HG03521 (cell line): ENCODE measurements around the gene RAP1GAP2.
"Not testable (repeated sequence)": the region's sequence is repeated elsewhere in the genome, so short reads cannot be mapped to it uniquely, and the experiment has no call there.

Experiments used
- ATAC-seq: cut with Tn5 transposase; IDR thresholded peaks from one replicate; pipeline ENCODE4 v1.9.1; 2021; ENCODE audit warnings: mild to moderate bottlenecking, moderate library complexity; ENCODE audit not compliant: unreplicated experiment

RAP1GAP2 gene

GRCh38 chr17:2963332-2964027 is 167.2 kb downstream of the RAP1GAP2 start:
- no peak for ATAC-seq

DNA sequence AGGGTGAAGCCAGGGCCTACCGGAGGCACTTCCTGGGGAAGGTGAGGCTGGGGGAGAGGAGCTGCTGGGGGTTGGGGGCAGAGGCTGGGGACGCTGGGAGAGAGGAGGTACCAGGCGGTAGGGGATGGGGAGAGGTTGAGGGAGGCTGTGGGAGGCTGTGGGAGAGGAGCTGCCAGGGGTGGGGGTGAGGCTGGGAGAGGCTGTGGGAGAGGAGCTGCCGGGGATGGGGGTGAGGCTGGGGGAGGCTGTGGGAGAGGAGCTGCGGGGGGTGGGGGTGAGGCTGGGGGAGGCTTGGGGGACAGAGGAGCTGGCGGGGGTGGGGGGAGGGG is 167.8 kb downstream of the RAP1GAP2 start:
- ATAC-seq, result no peak

GRCh38 chr17:2964370-2964769 is 168.1 kb downstream of the RAP1GAP2 start:
- ATAC-seq, result no peak

DNA sequence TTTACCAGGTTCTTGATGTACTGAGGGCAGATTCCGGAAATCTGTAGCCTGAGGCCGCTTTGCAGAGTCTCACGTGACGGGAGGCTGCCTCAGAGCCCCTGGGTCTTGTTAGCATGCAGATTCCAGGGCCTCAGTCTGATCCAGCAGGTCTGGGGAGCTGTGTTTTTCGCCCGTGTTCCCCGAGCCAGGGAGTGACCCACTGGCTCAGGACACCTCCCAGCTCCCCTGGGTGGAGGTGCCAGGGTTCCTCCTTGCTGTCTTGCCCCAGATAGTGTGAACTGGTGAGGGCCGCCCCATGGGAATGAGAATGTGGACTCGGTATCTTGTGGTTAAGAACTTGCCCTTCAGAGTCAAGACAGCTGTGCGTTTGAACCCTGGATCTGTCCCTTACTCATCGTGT is 168.6 kb downstream of the RAP1GAP2 start:
- ATAC-seq, result no peak

DNA sequence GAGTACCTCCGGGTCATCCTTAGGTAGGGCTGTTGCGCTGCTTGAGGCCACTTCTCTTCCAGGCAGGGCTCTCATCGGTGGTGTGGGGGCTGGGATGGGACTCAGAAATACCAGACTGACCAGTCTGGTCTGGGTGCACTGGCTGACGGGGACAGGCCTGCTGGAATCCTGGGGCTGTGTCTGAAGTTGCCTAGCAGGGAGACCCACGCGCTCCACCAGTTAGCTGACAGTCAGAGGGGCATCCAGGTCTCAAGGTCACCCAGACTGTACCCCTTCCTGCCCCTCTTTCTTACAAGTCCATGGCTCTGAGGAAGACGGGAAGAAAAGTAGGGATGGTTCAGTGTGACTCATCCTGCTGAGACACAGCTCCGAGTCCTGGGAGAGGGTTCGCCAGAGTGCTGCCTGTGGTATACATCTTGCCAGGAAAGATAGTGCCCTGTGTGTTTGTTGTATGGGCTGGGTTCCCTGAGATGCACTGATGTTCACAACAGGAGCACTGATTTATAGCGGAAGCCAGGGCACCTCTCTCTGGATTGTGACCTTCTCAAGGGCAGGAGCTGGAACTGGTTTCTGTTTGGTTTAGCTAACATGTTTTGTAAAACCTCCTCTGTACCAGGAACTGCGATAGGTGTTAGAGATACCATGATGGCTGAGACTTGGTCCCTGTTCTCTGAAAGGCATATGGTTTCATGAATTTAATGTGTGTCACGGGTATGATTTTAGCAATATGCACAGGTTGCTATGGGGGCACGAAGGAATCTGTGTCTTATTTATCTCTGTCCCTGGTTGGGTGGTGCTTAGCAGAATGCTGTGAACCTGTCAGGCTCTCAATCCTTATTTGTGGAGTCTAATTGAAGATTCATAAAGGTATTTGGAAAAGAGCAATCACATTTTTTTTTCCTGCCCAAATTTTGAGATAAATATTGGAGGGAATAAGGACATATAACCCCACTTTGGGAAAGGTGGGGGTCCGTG is 169.7 kb downstream of the RAP1GAP2 start:
- no peak for ATAC-seq

DNA sequence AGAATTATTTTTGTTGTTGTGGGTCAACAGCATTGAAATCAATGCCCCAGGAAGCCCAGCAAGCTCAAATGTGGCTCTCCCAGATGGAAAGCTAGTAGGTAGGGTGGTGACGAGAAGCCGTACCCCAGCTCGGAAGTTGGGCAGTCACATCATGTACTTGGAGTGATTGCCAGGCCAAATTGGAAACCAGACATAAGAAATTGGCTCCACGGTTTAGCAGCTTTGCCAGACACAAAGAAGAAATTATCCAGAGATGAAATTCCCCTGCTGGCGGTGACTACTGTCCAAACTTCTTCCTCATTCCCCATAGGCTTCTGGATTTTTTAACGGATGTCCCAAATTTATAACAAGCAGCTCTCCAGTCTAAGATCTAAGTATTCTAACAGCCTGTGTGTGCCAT is 171.3 kb downstream of the RAP1GAP2 start:
- no peak for ATAC-seq

- no peak for ATAC-seq
Measured at GRCh38 chr17:2971851-2972250, 175.6 kb downstream of the RAP1GAP2 start.

GRCh38 chr17:2972749-2973148 is 176.5 kb downstream of the RAP1GAP2 start:
- ATAC-seq, result no peak

DNA sequence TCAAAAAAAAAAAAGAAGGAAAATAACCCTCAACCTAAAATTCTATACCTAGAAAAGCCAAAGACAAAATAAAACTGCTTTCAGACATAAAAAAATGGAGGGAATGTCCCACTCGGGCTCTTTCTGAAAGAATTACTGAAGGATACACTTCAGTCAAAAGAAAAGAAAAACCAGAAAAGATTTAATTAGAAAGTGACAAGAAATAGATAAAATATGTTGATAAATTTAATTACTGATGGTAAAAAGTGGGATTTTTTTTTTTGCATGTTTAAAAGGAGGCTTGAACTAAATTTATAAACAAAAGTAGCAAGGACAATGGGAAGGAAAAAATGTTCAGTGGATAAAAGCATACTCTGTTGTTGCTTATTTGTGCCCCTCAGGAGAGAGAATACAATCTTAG is 178.1 kb downstream of the RAP1GAP2 start:
- no peak for ATAC-seq

DNA sequence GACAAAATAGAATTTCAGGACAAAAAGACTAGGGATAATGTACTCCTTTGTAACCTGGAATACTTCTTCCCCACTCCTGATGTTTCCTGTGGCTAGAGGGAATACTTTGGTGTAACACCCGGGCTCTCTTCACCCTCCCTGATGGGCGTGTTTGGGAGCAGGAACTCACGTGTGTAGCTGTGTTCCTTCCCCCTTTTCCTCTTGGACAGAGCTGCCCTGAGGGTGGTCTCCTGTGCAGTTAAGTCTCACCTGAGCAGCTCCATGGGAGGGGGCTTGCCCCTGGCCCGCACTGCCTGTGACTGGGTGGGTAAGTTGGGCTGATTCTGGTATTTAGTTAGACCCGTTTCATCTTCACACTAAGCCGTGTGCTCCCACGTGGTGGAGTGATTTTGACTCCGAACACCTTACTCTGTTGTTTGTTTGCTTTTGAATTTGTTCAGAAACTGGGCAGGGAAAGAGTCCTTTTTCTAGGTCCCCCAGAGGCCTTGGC is 179.3 kb downstream of the RAP1GAP2 start:
- no peak for ATAC-seq

GRCh38 chr17:2977157-2977556 is 180.9 kb downstream of the RAP1GAP2 start:
- ATAC-seq, result no peak

DNA sequence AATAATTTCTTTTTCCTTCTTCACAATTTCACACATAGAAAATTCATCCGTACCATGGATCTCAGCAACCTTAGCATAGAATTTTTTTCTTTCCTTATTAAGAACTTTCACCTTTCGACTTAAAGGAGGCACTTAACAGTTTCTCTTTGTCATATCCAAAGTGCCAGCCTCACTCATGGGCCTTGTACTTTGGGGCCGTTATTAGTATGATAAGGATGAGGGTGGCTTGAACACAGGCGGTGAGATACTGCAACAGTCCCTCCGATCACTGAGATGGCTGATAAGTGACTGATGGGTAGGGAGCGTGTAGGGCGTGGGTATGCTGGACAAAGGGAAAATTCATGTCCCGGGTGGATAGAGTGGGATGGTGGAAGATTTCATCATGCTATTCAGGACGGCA is 181.9 kb downstream of the RAP1GAP2 start:
- no peak for ATAC-seq

DNA sequence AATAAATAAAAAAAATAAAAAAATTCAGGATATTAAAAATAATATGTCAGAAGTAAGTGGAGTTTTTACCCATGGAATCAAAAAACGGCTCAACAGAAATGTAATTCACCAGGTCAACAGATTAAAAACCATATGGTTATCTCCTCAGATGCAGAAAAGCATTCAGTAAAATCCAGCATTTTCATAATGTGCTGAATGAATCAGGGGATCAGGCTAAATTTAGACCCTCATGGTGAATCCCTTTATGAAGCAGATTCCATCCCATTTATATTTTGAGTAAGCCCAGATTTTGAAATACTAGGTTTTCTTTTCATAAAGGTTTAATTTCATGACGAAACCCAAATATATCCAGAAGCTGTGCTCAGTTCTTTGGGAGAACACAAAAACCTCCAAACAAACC is 182.8 kb downstream of the RAP1GAP2 start:
- no peak for ATAC-seq

DNA sequence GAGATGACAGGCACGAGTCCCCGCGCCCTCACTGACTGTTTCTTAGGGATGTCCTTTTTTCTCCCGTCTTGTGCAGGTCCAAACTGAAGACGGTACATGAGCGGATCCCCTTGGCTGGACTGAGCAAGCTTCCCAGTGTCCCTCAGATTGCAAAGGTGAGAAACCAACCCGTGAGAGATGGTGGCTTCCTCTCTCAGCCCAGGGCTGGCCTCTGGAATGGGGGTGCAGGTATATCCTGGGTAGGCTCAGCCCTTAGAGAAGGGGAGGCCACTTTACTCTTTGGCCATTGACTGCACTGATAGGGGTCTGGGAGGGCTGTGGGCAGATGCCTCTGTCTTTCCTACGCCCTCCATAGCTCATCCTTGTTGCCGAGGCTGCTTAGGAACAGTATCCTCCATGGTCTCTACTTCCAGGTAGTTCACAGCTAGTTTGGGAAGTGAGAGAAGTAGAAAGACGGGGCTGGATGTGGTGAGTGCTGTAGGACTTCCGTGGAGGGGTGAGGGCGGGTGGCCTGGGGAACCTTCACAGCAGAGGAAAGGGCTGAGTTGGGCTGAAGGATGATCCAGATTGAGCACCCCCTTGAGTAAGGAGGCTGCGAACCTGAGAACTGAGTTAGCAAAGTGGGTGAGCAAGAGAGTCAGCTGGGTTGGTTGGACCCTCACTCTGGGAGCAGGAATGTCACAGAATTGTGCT is 184.1 kb downstream of the RAP1GAP2 start:
- no peak for ATAC-seq

- ATAC-seq, result no peak
Measured at GRCh38 chr17:2980904-2981246, 184.6 kb downstream of the RAP1GAP2 start.

DNA sequence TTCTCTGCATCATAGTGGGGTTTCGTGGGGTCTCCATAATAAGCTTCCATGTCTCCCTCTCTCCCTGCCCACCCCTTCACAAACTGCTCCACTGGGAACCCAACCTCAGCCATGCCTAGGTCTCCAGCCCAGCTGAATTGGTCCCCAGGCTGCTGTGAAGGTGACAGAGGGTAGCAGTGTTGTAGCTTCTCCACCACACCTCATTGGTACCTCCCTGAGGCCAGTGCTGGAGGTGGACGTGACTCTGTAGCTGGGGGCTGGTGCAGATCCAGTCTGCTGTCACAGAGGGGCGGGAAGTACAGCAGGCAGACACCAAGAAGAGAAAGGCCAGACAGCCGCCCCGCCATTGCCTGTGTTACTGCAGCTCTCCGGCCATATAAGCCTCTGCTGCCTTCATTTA is 185.1 kb downstream of the RAP1GAP2 start:
- ATAC-seq, result no peak

DNA sequence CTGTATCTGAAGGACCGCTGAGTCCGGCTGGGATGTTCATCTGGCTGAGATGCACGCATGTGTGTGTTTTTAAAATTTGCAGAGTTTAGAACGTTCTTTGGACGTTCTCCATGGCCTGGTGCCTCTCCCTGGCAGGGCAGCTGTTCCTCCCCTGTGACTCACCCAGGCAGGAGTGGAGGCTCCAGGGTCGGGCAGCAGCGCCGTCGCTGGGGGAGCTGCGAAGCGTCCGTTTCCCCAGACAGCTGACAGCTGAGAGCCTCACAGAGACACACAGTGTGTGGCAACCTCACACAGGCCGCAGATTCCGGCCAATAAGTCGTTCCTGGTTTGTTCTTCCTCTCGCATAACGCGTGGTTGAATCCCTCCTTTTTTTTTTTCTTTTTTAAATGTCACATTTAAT is 186.6 kb downstream of the RAP1GAP2 start:
- ATAC-seq, result no peak

GRCh38 chr17:2983255-2983654 is 187.0 kb downstream of the RAP1GAP2 start:
- no peak for ATAC-seq

GRCh38 chr17:2985318-2985717 is 189.1 kb downstream of the RAP1GAP2 start:
- ATAC-seq, result no peak

GRCh38 chr17:2986925-2987324 is 190.7 kb downstream of the RAP1GAP2 start:
- ATAC-seq, result no peak

- not testable (repeated sequence) for ATAC-seq
Measured at GRCh38 chr17:2989396-2989795, 193.2 kb downstream of the RAP1GAP2 start.

DNA sequence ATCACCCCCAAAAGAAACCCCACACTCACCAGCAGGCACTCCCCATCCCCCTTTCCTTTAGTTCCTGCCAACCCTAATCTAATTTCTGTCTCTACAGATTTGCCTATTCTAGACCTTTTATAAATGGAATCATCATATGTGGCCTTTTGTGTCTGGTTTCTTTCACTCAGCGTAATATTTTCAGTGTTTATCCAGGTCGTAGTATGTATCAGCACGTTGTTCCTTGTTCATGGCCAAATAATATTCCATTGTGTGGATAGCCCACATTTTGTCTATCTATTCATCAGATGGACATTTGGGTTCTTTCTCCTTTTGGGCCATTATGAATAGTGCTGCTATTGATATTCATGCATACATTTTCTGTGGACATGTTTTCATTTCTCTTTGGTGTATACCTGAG is 193.6 kb downstream of the RAP1GAP2 start:
- ATAC-seq, result no peak
